Thymus (tissue), 11 donors: ENCODE measurements around the gene NOP14. TPM values are rescaled to one million over a fixed set of nuclear protein-coding genes. Genes with fewer than 3 reads are reported as not detected.

ENCODE experiments used
- DNase-seq, 9 donors: peaks; one replicate each; pipeline ENCODE4 v3.0.0-alpha.2; 2013; ENCODE audit warnings: low spot score in 9 of 9, low read depth in 6 of 9, missing footprints in 1 of 9
- H3K27ac ChIP-seq, 2 donors: one replicate each; pipeline ENCODE4 v1.5.1; 2013; ENCODE audit warnings: control low read depth in 1 of 2, low read depth in 1 of 2, low read length in 1 of 2, mild to moderate bottlenecking in 1 of 2, moderate library complexity in 1 of 2
- H3K27me3 ChIP-seq, 2 donors: one replicate each; pipeline ENCODE4 v1.5.1; 2013; ENCODE audit warnings: low read length in 1 of 2; ENCODE audit not compliant: control insufficient read depth in 2 of 2, insufficient read depth in 1 of 2
- H3K36me3 ChIP-seq, 2 donors: one replicate each; pipeline ENCODE4 v1.5.1; 2013; ENCODE audit warnings: low read length in 1 of 2, mild to moderate bottlenecking in 1 of 2, moderate library complexity in 1 of 2; ENCODE audit not compliant: control insufficient read depth in 2 of 2, insufficient read depth in 2 of 2
- H3K4me1 ChIP-seq, 2 donors: one replicate each; pipeline ENCODE4 v1.5.1; 2013; ENCODE audit warnings: low read length in 2 of 2; ENCODE audit not compliant: control insufficient read depth in 2 of 2, insufficient read depth in 2 of 2
- H3K4me3 ChIP-seq, 2 donors: one replicate each; pipeline ENCODE4 v1.5.1; 2013; ENCODE audit warnings: low read length in 2 of 2, control low read depth in 1 of 2, mild to moderate bottlenecking in 1 of 2
- H3K9me3 ChIP-seq, 2 donors: one replicate each; pipeline ENCODE4 v1.5.1; 2013; ENCODE audit warnings: low read length in 1 of 2, mild to moderate bottlenecking in 1 of 2; ENCODE audit not compliant: control insufficient read depth in 2 of 2, insufficient read depth in 1 of 2
- WGBS: extraction: QIAGEN DNeasy Blood & Tissue Kit; methylation state at CpG from one replicate; pipeline ENCODE4 v1.1.7; 2013; 5-methylcytosine and 5-hydroxymethylcytosine counted together
- polyA plus RNA-seq: library from polyadenylated mRNA; stranded (reverse); fragments of 200-250 nt; gene quantifications from one replicate; pipeline ENCODE4 v1.2.3, GENCODE V29; 2013
- total RNA-seq: library from RNA; stranded (reverse); fragments of 120-200 nt; gene quantifications from one replicate; pipeline ENCODE4 v1.2.4, GENCODE V29; 2013
- donor health status: healthy.

The NOP14 gene
- total and polyA plus RNA-seq, 2 donors = 18.1 to 18.5 TPM

DNA sequence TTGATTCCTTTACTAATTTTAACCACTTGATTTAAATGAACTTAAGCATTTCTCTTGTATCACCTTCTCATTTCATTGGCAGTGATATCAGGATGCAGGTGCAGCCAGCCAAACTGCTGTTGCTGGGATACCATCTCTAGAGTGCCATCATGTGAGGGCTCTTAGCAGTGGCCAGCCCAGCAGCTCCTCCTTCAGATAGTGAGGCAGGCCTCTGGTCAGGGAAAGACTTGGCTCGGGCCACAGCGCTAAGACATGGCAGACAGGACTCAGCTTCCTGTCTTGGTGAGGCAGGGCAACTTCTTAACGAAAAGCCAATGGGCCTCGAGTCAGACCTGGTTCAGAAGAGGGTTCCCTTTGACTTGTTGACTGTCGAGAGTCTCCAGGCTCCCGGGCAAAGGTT lies 50.0 kb downstream of the NOP14 start:
- no peak for DNase-seq
- no peak overlapping the region for H3K27ac ChIP-seq
- no peaks in the 10 kb centered on the region for H3K9me3 ChIP-seq
- WGBS = 96% methylated on average over 6 of the region's 6 CpGs
- H3K4me3 ChIP-seq = no peak overlapping the region
- H3K36me3 ChIP-seq = peaks cover 62 to 84% of the 10 kb centered on the region in 2 donors
- H3K4me1 ChIP-seq = no peaks in the 10 kb centered on the region
- no peaks in the 10 kb centered on the region for H3K27me3 ChIP-seq

DNA sequence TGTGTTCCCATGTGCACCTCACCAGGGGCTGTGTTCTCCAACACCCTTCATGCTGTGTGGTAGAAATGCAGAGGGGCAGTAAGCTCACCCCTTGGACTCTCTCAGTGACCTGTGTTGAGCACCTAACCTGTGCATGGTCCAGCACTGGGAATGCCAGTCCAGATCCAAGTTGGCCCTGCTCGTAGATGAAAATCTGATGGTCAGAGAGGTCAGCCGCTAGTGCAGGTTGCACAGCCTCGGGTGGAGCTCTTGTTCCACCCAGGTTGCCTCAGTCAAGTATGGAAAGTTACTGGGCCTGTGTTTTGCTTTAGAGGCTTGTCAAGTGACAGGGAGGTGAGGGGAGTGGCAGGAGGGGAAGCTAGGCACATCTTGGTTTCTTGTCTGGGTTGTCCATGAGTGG lies 51.3 kb downstream of the NOP14 start:
- WGBS = 98% methylated on average over 3 of the region's 3 CpGs

DNA sequence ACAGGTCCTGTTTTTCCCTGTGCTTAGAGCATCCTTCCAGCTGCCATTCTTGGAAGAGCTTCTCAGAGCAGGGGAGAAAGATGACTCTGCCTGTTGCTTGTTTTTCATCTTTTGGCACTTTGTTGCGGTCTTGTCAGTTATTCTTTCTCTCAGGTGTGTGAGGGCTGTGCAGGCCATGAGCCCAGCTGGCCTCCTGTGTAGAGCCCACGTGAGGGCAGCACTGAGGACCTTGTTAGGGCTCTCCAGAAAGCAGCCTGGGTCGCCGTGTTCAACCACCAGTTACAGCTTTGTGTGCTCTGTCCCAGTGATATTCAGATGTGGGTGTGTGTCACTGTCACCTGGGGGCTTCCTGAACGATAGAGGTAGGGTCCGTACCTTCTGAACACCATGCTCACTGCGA lies 52.8 kb downstream of the NOP14 start:
- 97% methylated on average over 7 of the region's 7 CpGs for WGBS
- H3K4me3 ChIP-seq = no peak overlapping the region

More for the DNA sequence above, 51.3 kb downstream of the NOP14 start:
- H3K4me3 ChIP-seq = no peak overlapping the region
- no peak for DNase-seq
- no peak overlapping the region for H3K27ac ChIP-seq
- peaks cover 75 to 96% of the 10 kb centered on the region in 2 donors for H3K36me3 ChIP-seq
- no peaks in the 10 kb centered on the region for H3K4me1 ChIP-seq
- H3K27me3 ChIP-seq = no peaks in the 10 kb centered on the region
- no peaks in the 10 kb centered on the region for H3K9me3 ChIP-seq

DNA sequence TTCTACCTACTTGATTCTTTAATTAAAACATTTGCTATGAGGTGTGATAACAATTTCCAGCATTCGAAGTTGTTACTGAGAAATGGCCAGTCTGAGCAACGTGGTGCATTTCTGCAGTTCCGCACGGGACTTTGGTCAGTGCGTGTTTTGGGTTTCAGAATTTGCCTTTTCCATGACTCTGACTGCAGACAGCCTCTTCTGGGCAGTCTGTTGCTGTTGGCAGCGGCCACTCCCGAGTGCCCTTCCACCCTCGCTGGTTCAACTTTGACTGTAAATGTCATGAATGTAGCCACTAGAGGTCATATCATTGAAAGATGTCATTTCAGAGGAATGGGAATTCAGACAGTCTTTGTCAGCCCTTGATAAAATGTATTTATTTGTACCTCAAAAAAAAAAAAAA lies 53.6 kb downstream of the NOP14 start:
- no peak overlapping the region for H3K27ac ChIP-seq

More for the DNA sequence above, 52.8 kb downstream of the NOP14 start:
- Histone ChIP-seq H3K9me3 (no peaks in the 10 kb centered on the region), H3K27ac (no peak overlapping the region), H3K27me3 (no peaks in the 10 kb centered on the region), H3K4me1 (no peaks in the 10 kb centered on the region), H3K36me3 (peaks cover 78 to 96% of the 10 kb centered on the region in 2 donors)
- no peak for DNase-seq

DNA sequence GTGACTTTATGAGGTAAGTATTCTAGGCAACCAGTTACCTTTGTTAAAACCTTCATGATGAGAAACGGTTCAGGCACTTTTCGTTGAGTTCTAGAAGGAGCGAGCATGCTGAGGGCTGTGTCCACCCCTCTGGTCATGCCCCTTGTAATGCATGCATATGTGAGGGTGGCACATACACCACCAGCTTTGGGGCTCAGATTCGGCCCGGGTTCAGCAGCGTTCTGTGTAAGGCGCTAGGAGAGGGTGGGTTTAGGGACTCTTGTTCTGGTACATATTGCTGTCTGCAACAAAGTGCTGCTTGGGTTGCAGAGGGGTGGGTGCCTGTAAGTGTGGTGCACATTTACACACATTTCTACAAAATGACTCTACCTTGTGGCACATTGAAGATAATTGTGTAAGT lies 54.5 kb downstream of the NOP14 start:
- Histone ChIP-seq H3K4me3 (no peak overlapping the region), H3K4me1 (no peaks in the 10 kb centered on the region), H3K27ac (no peak overlapping the region), H3K36me3 (peaks cover 86 to 95% of the 10 kb centered on the region in 2 donors), H3K9me3 (no peaks in the 10 kb centered on the region), H3K27me3 (no peaks in the 10 kb centered on the region)
- no peak for DNase-seq
- 96% methylated on average over 7 of the region's 7 CpGs for WGBS

More for the DNA sequence above, 53.6 kb downstream of the NOP14 start:
- no peak overlapping the region for H3K4me3 ChIP-seq
- H3K27me3 ChIP-seq = no peaks in the 10 kb centered on the region
- peaks cover 80 to 94% of the 10 kb centered on the region in 2 donors for H3K36me3 ChIP-seq
- 98% methylated on average over 8 of the region's 8 CpGs for WGBS
- H3K4me1 ChIP-seq = no peaks in the 10 kb centered on the region
- DNase-seq = no peak
- no peaks in the 10 kb centered on the region for H3K9me3 ChIP-seq

DNA sequence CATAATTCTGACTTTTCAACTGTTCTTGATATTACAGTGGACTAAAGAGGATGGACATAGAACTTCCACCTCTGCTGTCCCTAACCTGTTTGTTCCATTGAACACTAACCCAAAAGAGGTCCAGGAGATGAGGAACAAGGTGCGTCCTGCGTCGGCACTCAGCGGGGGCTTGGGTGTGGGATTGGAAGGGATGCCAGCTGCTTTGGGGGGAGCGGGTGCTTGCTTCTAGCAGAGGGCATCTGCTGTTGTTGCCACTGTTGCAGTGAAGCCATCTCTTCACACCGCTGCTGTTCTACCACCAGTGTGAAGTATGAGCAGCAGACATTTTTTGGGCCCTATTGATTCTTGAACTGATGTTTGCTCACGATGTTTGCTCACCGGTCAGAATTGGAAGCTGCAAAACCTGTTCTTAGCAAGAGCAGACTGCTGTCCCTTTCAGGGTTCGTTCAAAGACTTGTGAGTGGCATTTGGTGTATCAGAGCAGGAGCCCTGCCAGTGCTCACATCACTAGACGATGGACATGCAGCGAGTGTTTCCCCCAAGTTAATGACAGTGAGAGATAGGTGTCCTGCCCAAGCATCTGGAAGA lies 55.4 kb downstream of the NOP14 start:
- WGBS = 98% methylated on average over 11 of the region's 11 CpGs
- DNase-seq = no peak
- Histone ChIP-seq H3K27ac (no peak overlapping the region), H3K36me3 (peaks cover 89 to 92% of the 10 kb centered on the region in 2 donors), H3K9me3 (no peaks in the 10 kb centered on the region), H3K27me3 (no peaks in the 10 kb centered on the region), H3K4me1 (no peaks in the 10 kb centered on the region), H3K4me3 (no peak overlapping the region)

DNA sequence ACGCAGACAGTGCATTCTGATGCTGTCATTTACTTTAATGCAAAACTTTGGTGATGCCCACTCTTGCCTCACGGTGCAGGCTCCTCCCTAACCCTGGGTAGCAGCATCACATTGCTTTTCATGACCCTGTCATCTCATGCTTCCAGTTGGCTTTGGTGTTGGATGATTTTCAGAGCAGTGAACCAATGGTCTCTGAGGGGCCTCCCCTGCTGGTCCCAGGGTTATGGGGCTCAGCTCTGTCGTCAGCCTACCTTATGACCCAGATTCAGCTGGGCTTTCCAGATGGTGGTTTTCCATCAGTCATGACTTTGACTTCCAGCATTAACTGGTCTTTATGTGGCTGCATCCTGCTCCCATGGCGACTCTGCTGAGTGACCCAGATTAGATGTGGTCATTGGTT lies 56.0 kb downstream of the NOP14 start:
- Histone ChIP-seq H3K36me3 (peaks cover 86 to 91% of the 10 kb centered on the region in 2 donors), H3K9me3 (no peaks in the 10 kb centered on the region), H3K27me3 (no peaks in the 10 kb centered on the region), H3K4me3 (no peak overlapping the region), H3K4me1 (no peaks in the 10 kb centered on the region), H3K27ac (no peak overlapping the region)
- no peak for DNase-seq
- 90% methylated on average over 4 of the region's 4 CpGs for WGBS

DNA sequence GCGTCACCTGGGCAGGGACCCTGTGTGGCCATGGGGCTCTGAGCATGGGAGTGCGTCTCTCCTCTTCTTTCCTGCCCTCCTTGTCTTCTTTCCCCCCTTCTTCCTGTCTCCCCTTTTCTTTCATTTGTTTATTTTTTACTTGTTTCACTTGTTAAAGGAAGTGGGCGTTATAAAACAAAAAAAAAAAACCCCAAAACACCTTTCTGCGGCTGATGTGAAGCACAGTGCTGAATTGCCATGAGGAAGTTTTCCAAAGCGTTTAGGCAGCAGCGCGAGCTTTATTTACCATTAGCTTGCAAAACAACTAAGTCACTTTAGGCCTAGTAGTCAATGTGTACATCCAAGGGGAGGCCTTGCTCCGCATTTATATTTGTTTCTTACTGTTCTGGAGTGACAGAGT lies 57.0 kb downstream of the NOP14 start:
- WGBS = 66% methylated on average over 8 of the region's 8 CpGs
- no peaks in the 10 kb centered on the region for H3K4me1 ChIP-seq
- H3K4me3 ChIP-seq = no peak overlapping the region
- no peaks in the 10 kb centered on the region for H3K27me3 ChIP-seq
- DNase-seq = peak in 1 of 9 donors; percentile 22
- peaks cover 81 to 90% of the 10 kb centered on the region in 2 donors for H3K36me3 ChIP-seq
- H3K27ac ChIP-seq = no peak overlapping the region
- H3K9me3 ChIP-seq = no peaks in the 10 kb centered on the region

DNA sequence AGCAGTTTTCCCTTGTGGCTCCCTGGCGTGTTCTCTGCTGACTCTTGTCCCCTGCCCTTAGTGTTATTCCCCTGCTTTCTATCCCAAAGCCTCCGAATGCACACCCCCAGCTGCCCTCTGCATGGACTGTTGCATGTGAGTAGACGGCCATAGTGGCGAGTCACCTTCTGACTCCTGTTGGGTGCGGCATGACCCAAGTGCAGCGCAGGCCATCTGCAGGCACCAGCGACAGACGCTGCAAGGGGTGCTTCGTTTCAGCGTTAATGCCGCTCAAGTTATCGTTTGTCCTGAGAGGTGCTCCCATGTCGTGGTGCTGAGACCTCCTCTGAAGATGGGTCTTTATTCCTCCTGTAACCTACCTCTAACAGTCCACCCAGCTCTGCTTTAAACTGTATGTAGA lies 57.7 kb downstream of the NOP14 start:
- H3K36me3 ChIP-seq = peaks cover 81 to 90% of the 10 kb centered on the region in 2 donors
- WGBS = 97% methylated on average over 13 of the region's 13 CpGs
- no peak overlapping the region for H3K27ac ChIP-seq
- H3K4me3 ChIP-seq = no peak overlapping the region
- no peak for DNase-seq
- H3K9me3 ChIP-seq = no peaks in the 10 kb centered on the region
- H3K27me3 ChIP-seq = no peaks in the 10 kb centered on the region
- H3K4me1 ChIP-seq = no peaks in the 10 kb centered on the region
